HepG2 (cell line): Measurements from ENCODE around the gene GRM4. TPM values are rescaled to one million over a fixed set of nuclear protein-coding genes. Genes with fewer than 3 reads are reported as not detected.

ENCODE experiments used
- ARNT ChIP-seq: fragments of 450-650 bp; IDR thresholded peaks from 2 replicates; pipeline ENCODE4 v1.6.1; 2017
- CREBL2 ChIP-seq: sonication (generic); formaldehyde crosslinking; IDR thresholded peaks from 2 replicates; pipeline ENCODE4 v1.8.1; 2023; ENCODE audit warnings: missing genetic modification reagents, mild to moderate bottlenecking, borderline replicate concordance
- HNF1A ChIP-seq, 2 experiments: sonication (generic) in 1 of 2; formaldehyde crosslinking in 1 of 2; IDR thresholded peaks; 2 replicates each; pipeline versions ENCODE4 v1.4.0 to v1.6.1; 2016 to 2020; ENCODE audit warnings: borderline replicate concordance in 1 of 2, low read depth in 1 of 2, mild to moderate bottlenecking in 1 of 2, missing genetic modification reagents in 1 of 2
- IKZF5 ChIP-seq: IDR thresholded peaks from 2 replicates; pipeline ENCODE4 v1.6.1; 2018; ENCODE audit warnings: missing genetic modification reagents, mild to moderate bottlenecking, missing compliant biosample characterization
- NCOA2 ChIP-seq: sonication (generic); formaldehyde crosslinking; IDR thresholded peaks from 2 replicates; pipeline ENCODE4 v1.8.0; 2022; ENCODE audit warnings: inconsistent platforms
- SALL1 ChIP-seq: sonication (generic); formaldehyde crosslinking; IDR thresholded peaks from 2 replicates; pipeline ENCODE4 v1.8.0; 2022; ENCODE audit warnings: mild to moderate bottlenecking, missing genetic modification reagents
- SMAD1 ChIP-seq: sonication (generic); formaldehyde crosslinking; IDR thresholded peaks from 2 replicates; pipeline ENCODE4 v1.4.0; 2020; ENCODE audit warnings: missing genetic modification reagents, low read depth, mild to moderate bottlenecking, borderline replicate concordance
- SNAPC2 ChIP-seq: sonication (generic); formaldehyde crosslinking; IDR thresholded peaks from 2 replicates; pipeline ENCODE4 v1.8.1; 2022; ENCODE audit warnings: mild to moderate bottlenecking, missing genetic modification reagents
- SOX6 ChIP-seq, 2 experiments: fragments of 450-650 bp in 1 of 2; sonication (generic) in 1 of 2; formaldehyde crosslinking in 1 of 2; IDR thresholded peaks; 2 replicates each; pipeline versions ENCODE4 v1.4.0 to v1.6.1; 2017 to 2020; ENCODE audit warnings: antibody characterized with exemption in 1 of 2, mild to moderate bottlenecking in 1 of 2, missing genetic modification reagents in 1 of 2
- TERF1 ChIP-seq: sonication (generic); formaldehyde crosslinking; IDR thresholded peaks from 2 replicates; pipeline ENCODE4 v1.8.0; 2022; ENCODE audit warnings: mild to moderate bottlenecking, missing genetic modification reagents, moderate library complexity
- XRCC5 ChIP-seq: fragments of 200-400 bp; formaldehyde crosslinking; optimal IDR thresholded peaks from 2 replicates; pipeline ENCODE3; 2017; ENCODE audit warnings: mild to moderate bottlenecking, low read length
- ZNF280B ChIP-seq: sonication (generic); formaldehyde crosslinking; IDR thresholded peaks from 2 replicates; pipeline ENCODE4 v1.5.0; 2020; ENCODE audit warnings: missing genetic modification reagents, mild to moderate bottlenecking, borderline replicate concordance
- ZNF451 ChIP-seq: sonication (generic); formaldehyde crosslinking; IDR thresholded peaks from 2 replicates; pipeline ENCODE4 v1.5.0; 2020; ENCODE audit warnings: mild to moderate bottlenecking, missing genetic modification reagents
- ZNF512B ChIP-seq: sonication (generic); formaldehyde crosslinking; IDR thresholded peaks from 2 replicates; pipeline ENCODE4 v1.5.1; 2020; ENCODE audit warnings: missing genetic modification reagents, mild to moderate bottlenecking, borderline replicate concordance
- ZNF7 ChIP-seq: IDR thresholded peaks from 2 replicates; pipeline ENCODE4 v1.6.1; 2016; ENCODE audit warnings: missing biosample characterization, missing genetic modification reagents
- polyA plus RNA-seq, 8 experiments: library from polyadenylated mRNA; depleted of rRNA in 3 of 8; stranded (reverse) in 7 of 8; unstranded in 1 of 8; fragments of >200 nt; fragmentation: Illumina TruSeq in 4 of 8; extraction: Trizol in 4 of 8; gene quantifications; 2 replicates each; pipeline versions ENCODE4 v1.2.1 to v1.2.3, GENCODE V29; 2011 to 2016; ENCODE audit warnings: low read depth in 4 of 8, missing spikeins in 1 of 8, mixed read lengths in 1 of 8; ENCODE audit not compliant: insufficient read depth in 1 of 8
- total RNA-seq, 5 experiments: library from RNA; depleted of rRNA; stranded (reverse); fragments of >200 nt; fragmentation: Illumina TruSeq; extraction: Trizol; gene quantifications; 2 replicates each; pipeline ENCODE4 v1.2.3, GENCODE V29; 2016; ENCODE audit warnings: low read depth in 1 of 5

GRM4 gene
- total and polyA plus RNA-seq, 2 of the 13 experiments (the other 11 are each of a cell fraction or from before 2014, with no cell fraction given) = not detected

- no peak for TF ChIP-seq TERF1
- peak; percentile 64 for TF ChIP-seq XRCC5
- no peak for TF ChIP-seq SOX6 (IDR thresholded peaks at IDR 0.05)
- TF ChIP-seq SOX6 (CRISPR knock-in tag; IDR thresholded peaks at IDR 0.05) = peak; percentile 26; the same call in 1 of the 2 replicates
- no peak for TF ChIP-seq CREBL2 (CRISPR knock-in tag)
- TF ChIP-seq ZNF7 (CRISPR knock-in tag) = no peak
- no peak for TF ChIP-seq ARNT
- no peak for TF ChIP-seq HNF1A (IDR thresholded peaks at IDR 0.05; ENCODE audit: low read depth)
- TF ChIP-seq HNF1A (CRISPR knock-in tag; IDR thresholded peaks at IDR 0.05; ENCODE audit: borderline replicate concordance) = no peak
- 0 out of 2 replicates have a peak, but pooled peaks have one; percentile 34 for TF ChIP-seq IKZF5
- TF ChIP-seq SMAD1 (CRISPR knock-in tag) = 0 out of 2 replicates have a peak, but pooled peaks have one; percentile 39
- TF ChIP-seq ZNF451 (CRISPR knock-in tag) = no peak
- TF ChIP-seq NCOA2 (CRISPR knock-in tag) = no peak
- TF ChIP-seq SNAPC2 (CRISPR knock-in tag) = no peak
- TF ChIP-seq ZNF512B (CRISPR knock-in tag) = 0 out of 2 replicates have a peak, but pooled peaks have one; percentile 28
- TF ChIP-seq ZNF280B (CRISPR knock-in tag) = no peak
- peak; percentile 36; the same call in 1 of the 2 replicates for TF ChIP-seq SALL1 (CRISPR knock-in tag)
- TF ChIP-seq, all 625 proteins: peak for 36
Measured at GRCh38 chr6:34027445-34027936, 118.4 kb downstream of the GRM4 start (continued).
